ENCODE data around the gene MLLT6. TPM values are rescaled to one million over a fixed set of nuclear protein-coding genes. Genes with fewer than 3 reads are reported as not detected.

The MLLT6 gene
- total RNA-seq, 1 donor from 2014 or later = 305 TPM

GRCh38 chr17:38705803-38706504 lies 881 bp downstream of the MLLT6 start:
- intact Hi-C loops (cut with micrococcal nuclease) = loop anchor here (1.0 to 10.0 kb wide), 3 partner anchors 22 to 1619 kb away; no protein-coding TSS in a partner anchor

DNA sequence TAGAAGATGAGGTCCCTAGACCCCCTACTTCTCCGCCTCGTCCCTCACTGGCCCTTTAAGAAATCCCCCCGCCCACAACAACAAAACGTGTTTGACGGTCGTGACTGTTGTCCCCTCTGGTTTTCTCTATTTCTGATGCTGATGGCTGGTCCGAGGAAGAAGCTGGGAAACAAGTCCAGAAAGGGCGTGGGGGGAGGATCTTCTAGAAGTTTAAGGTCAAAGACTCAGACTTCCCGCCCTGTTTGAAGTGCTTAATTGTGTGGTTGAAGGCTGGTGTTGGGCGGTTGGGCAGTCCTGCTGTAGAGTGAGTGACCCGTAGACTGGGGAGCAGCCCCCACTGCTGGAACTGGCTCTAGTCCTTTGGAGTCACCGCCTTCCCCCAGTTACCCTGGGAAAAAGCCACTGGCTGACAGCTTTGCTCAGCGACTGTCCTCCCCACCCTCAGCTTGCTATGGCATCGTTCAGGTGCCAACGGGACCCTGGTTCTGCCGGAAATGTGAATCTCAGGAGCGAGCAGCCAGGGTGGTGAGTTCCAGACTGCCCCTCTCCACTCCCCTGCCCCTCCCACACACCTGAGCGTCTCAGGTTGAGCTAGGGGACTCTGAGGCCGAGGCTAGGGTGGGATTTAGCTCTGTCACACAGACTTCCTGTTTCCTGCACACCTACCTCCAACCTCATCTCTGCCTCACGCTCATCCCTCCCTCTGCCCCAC lies 1.6 kb downstream of the MLLT6 start:
- intact Hi-C loops (cut with micrococcal nuclease) = loop anchor here (1.0 to 10.0 kb wide), 3 partner anchors 22 to 1618 kb away; no protein-coding TSS in a partner anchor

DNA sequence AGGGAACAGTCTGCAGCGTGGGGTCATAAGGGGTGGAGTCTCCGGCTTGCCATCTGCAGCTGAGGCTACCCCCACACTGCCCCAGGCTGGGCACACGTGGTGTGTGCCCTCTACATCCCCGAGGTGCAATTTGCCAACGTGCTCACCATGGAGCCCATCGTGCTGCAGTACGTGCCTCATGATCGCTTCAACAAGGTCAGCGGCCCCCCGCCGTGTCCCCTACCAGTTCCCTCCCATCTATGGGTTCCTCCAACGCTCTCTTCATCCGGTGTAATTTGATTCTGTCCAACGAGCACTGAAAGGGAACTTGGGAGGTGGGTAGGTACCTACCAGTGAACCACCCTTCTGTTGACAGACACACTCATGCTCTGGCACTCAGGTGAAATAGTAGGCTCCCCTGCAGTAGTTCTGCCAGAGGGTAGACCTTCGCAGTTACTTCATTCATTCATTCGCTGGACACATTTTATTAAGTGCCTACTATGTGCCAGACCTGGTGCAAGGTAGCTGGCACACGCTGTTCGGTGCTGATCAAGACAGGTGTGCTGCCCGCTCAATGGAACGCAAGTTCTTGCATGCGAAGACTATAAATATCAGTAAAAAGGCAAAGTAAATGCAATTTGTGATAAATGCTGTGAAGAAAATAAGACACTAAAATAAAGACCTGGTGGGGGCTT lies 2.7 kb downstream of the MLLT6 start:
- intact Hi-C loops (cut with micrococcal nuclease) = loop anchor here (10.0 kb wide), 1 partner anchor 1617 kb away; no protein-coding TSS in a partner anchor

- intact Hi-C loops (cut with micrococcal nuclease) = loop anchor here (10.0 kb wide), 1 partner anchor 1616 kb away; no protein-coding TSS in a partner anchor
Observed at GRCh38 chr17:38709104-38709820, 4.2 kb downstream of the MLLT6 start.

DNA sequence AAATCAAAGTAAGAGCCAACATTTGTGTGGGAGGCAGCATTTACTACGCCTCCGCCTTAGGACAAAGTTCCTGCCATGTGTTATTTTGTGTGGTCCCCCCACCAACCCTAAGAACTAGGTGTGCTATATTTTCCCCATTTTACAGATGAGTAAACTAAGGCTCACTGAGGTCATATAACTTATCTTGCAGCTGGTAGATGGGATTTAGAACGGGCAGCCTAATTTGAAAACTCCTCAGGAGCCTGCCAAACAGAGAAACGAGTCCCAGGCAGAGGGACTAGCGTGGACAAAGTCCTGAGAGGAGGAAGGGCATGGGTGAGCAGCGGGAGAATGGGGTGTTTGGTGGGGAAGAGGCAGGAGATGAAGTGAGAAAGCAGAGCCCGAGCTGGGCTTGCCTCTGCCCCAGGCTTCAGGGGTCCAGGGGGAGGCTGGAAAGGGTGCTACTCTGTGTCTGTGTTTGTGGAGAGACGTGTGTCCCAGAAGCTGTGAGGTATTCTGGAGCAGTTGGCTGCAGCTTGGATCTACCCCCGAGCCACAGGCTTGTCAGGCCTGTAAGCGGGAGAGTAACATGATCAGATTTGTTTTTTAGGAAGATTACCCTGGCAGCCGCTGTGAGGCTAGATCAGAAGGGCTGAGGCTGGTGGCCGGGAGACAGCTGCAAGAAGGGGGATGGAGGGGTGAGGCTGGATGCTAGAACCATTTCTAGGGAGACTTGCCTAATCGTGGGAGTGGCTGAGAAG lies 5.0 kb downstream of the MLLT6 start:
- intact Hi-C loops (cut with micrococcal nuclease) = loop anchor here (10.0 kb wide), 1 partner anchor 1615 kb away; no protein-coding TSS in a partner anchor

DNA sequence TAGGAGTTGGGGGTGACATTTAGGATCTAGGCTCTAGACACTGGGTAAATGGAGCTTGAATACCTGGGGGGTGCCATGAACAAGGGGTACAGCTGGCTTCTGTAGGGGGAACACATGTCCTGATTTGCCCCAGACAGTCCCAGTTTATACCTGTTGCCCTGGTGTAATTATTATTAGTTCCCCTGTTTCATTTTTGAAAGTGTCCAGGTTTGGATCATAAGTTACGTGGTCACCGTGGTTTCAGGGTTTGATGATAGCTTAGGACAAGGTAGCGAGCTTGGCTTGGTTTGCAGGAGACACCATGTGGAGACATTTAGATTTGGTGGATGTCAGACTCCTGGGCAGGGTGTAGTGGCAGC lies 5.5 kb downstream of the MLLT6 start:
- intact Hi-C loops (cut with micrococcal nuclease) = no loop called here

DNA sequence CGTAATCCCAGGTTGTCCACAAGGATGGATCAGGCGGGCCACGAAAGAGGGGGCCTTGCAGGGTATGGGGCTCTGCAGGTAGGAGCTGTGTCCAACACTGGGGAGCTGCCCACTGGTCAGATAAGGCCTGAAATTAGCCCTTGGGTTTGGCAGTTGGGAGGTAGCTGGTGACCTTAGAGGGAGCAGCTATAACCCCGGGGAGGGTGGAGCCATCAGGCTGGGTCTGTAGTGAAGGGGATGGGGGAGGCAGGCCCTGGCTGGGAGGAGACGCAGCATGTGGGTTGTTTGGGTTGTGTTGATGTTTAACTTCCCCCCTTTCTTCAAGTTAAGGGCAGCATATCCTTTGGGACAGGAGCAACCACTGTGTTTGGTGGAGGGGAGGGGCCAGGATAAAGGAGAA lies 5.9 kb downstream of the MLLT6 start:
- intact Hi-C loops (cut with micrococcal nuclease) = no loop called here

- intact Hi-C loops (cut with micrococcal nuclease) = no loop called here
Observed at GRCh38 chr17:38711792-38712571, 6.9 kb downstream of the MLLT6 start.

DNA sequence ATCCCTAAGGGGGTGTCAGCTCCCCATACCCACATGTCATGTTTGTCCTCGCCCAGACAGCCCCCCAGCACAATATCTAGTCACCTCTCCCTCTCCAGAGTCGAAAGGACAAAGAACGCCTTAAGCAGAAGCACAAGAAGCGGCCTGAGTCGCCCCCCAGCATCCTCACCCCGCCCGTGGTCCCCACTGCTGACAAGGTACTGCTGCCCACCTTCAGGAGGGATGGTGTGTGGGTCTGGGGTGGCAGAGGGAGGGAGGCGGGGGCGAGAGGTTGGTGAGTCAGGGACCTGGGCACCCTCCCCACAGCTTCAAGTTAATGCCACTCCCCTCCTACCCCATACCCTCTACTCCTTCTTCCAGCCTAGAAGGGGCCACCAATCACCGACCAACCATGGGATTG lies 7.5 kb downstream of the MLLT6 start:
- intact Hi-C loops (cut with micrococcal nuclease) = no loop called here

- intact Hi-C loops (cut with micrococcal nuclease) = no loop called here
Observed at GRCh38 chr17:38713456-38714075, 8.5 kb downstream of the MLLT6 start.

- intact Hi-C loops (cut with micrococcal nuclease) = no loop called here
Observed at GRCh38 chr17:38715216-38715943, 10.3 kb downstream of the MLLT6 start.

- intact Hi-C loops (cut with micrococcal nuclease) = no loop called here
Observed at GRCh38 chr17:38716368-38717005, 11.4 kb downstream of the MLLT6 start.

GRCh38 chr17:38717139-38717745 lies 12.2 kb downstream of the MLLT6 start:
- intact Hi-C loops (cut with micrococcal nuclease) = no loop called here

- intact Hi-C loops (cut with micrococcal nuclease) = no loop called here
Observed at GRCh38 chr17:38719289-38719942, 14.3 kb downstream of the MLLT6 start.

DNA sequence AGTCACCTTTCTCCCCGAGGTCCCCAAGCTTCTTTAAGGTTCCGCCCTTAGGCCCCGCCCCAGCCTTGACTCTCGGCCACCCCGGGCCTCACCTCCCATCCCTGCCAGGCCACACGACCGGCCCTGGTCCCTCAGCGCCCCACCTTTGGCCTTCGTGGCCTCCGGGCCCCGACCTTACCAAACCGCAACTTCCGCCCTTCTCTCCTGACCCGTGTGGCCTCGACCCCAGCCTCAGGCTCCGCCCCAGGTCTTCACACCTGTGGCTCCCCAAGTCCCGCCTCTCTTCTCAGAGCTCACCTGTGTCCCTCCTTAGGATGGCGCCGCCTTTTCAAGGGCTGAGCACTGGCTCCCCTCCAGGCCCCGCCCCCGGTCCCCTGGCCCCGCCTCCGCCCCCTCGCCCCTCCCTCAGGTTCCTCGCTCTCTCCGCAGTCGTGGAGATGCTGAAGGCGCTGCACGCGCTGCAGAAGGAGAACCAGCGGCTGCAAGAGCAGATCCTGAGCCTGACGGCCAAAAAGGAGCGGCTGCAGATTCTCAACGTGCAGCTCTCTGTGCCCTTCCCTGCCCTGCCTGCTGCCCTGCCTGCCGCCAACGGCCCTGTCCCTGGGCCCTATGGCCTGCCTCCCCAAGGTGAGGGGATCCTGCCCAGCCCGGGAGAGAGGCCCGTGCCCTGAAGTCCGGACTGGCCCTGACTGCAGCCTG lies 15.0 kb downstream of the MLLT6 start:
- intact Hi-C loops (cut with micrococcal nuclease) = no loop called here

- intact Hi-C loops (cut with micrococcal nuclease) = no loop called here
Observed at GRCh38 chr17:38720941-38721340, 15.9 kb downstream of the MLLT6 start.

DNA sequence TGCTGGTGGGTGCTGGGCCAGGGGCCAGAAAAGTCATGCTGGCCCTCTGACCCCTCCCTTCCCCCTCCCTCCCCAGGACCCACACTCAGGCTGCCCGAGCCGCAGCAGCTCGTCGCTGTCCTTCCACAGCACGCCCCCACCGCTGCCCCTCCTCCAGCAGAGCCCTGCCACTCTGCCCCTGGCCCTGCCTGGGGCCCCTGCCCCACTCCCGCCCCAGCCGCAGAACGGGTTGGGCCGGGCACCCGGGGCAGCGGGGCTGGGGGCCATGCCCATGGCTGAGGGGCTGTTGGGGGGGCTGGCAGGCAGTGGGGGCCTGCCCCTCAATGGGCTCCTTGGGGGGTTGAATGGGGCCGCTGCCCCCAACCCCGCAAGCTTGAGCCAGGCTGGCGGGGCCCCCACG lies 16.7 kb downstream of the MLLT6 start:
- intact Hi-C loops (cut with micrococcal nuclease) = no loop called here
